Stimulated activated naive CD8-positive, alpha-beta T cell treated with anti-CD3 and anti-CD28 coated beads, Interleukin-15, amount 100 ng/mL, for 72 hours (primary cell): ENCODE results near the gene PLPP4.

ENCODE experiments used
- ATAC-seq: fragments of 150-1000 bp; cut with Tn5 transposase; 2 replicates; pipeline ENCODE4 v1.10.0; 2021; ENCODE audit warnings: mild to moderate bottlenecking, moderate library complexity
- DNase-seq, 2 donors: peaks; one replicate each; pipeline ENCODE4 v3.0.0; 2021 to 2022
- H3K27ac Mint-ChIP-seq, 2 donors: one replicate each; pipeline ENCODE4 v1.8.0; 2022; ENCODE audit warnings: mild to moderate bottlenecking in 2 of 2, mixed read lengths in 2 of 2, moderate library complexity in 2 of 2
- H3K27me3 Mint-ChIP-seq: one replicate; pipeline ENCODE4 v1.8.0; 2022; ENCODE audit warnings: mixed read lengths
- H3K4me1 Mint-ChIP-seq: one replicate; pipeline ENCODE4 v1.8.0; 2022; ENCODE audit warnings: mild to moderate bottlenecking, mixed read lengths
- H3K4me3 Mint-ChIP-seq, 2 donors: one replicate each; pipeline ENCODE4 v1.8.0; 2022; ENCODE audit warnings: mild to moderate bottlenecking in 2 of 2, mixed read lengths in 2 of 2, moderate library complexity in 1 of 2
- H3K9me3 Mint-ChIP-seq, 2 donors: one replicate each; pipeline ENCODE4 v1.8.0; 2022; ENCODE audit warnings: mixed read lengths in 2 of 2

The PLPP4 gene

GRCh38 chr10:120553911-120554310 is 96.9 kb downstream of the PLPP4 start:
- Mint-ChIP-seq H3K27ac (no peak overlapping the region), H3K27me3 (no peaks in the 10 kb centered on the region), H3K4me3 (no peak overlapping the region), H3K9me3 (peaks cover 7 to 10% of the 10 kb centered on the region in 2 donors), H3K4me1 (no peaks in the 10 kb centered on the region)
- ATAC-seq (no peak), DNase-seq (no peak)

DNA sequence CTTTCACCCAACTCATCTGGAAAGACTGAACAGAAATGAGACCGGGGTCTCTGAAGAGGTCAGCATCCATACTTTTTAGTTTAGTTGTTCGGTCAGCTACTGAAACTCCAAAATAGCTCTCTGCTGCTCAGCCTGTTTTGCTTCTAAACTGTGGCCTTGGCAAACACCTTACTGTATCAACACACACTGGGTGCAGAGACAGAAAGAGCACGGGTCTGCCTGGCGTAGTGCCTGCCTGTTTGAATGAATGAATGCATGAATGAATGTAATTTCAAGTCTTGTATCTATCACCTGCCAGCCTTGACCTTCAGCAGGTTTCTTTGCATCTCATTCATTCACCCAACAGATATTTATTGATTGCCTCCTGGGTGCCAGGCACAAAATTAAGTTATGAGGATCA is 98.4 kb downstream of the PLPP4 start:
- no peak for ATAC-seq
- H3K4me1 Mint-ChIP-seq: no peaks in the 10 kb centered on the region
- no peak for DNase-seq
- H3K4me3 Mint-ChIP-seq: no peak overlapping the region
- no peak overlapping the region for H3K27ac Mint-ChIP-seq
- H3K27me3 Mint-ChIP-seq: no peaks in the 10 kb centered on the region
- H3K9me3 Mint-ChIP-seq: peaks cover 7 to 10% of the 10 kb centered on the region in 2 donors

DNA sequence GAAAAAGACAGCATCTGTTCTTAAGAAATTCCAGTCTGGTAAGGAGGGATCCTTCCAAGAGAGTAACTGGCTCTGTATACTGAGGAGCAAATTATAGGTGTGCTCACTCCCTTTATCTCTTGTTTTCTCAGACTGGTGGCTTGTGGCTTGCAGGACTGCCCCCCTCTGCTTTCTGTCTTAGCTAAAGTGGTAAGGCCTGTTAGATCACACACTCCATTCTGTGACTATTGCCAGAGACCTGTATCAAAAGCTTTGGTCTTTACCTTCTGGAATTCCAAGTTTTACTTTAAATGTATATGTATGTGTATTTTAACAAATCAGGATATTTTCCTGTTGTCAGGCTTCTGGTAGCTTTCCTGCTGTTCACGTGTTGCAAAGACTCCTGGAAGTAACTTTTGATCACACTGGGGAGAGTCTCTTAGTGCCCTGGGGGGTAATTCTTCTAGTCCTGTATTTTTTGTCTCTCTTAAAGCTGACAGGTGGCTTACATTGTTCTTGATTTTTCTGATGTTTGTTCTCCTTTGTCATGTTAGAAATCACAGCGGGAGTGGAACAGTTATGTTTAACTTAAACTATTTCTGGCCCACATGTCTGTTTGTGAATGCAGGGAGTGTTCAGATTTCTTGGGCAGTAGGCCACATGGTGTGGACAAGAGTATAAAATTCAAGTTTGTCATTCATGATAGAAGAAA is 99.0 kb downstream of the PLPP4 start:
- no peak for ATAC-seq
- no peaks in the 10 kb centered on the region for H3K4me1 Mint-ChIP-seq
- no peaks in the 10 kb centered on the region for H3K27me3 Mint-ChIP-seq
- no peak for DNase-seq
- H3K4me3 Mint-ChIP-seq: no peak overlapping the region
- peaks cover 7 to 10% of the 10 kb centered on the region in 2 donors for H3K9me3 Mint-ChIP-seq
- no peak overlapping the region for H3K27ac Mint-ChIP-seq

DNA sequence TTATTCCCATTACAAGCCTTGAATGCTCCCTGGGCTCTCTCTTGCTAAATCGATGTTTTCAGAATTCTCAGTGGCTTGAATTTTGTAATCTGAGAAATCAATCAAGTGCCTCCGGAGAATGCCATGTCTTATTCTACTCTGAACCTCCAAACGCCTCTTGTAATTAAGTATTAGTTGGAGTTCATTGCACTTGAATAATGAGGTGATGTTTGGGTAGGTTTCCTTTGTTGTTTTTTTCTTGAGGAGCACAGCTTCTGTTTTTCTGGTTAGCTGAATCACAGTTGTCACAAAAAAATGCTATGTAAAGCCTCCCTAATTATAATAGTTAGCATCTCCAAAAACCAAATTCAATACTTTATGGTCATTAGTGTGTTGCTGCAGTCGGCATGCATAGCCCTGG is 100.3 kb downstream of the PLPP4 start:
- Mint-ChIP-seq H3K27ac (no peak overlapping the region), H3K4me1 (no peaks in the 10 kb centered on the region), H3K4me3 (no peak overlapping the region), H3K27me3 (no peaks in the 10 kb centered on the region), H3K9me3 (peaks cover 7 to 10% of the 10 kb centered on the region in 2 donors)
- no peak for ATAC-seq
- DNase-seq: no peak

DNA sequence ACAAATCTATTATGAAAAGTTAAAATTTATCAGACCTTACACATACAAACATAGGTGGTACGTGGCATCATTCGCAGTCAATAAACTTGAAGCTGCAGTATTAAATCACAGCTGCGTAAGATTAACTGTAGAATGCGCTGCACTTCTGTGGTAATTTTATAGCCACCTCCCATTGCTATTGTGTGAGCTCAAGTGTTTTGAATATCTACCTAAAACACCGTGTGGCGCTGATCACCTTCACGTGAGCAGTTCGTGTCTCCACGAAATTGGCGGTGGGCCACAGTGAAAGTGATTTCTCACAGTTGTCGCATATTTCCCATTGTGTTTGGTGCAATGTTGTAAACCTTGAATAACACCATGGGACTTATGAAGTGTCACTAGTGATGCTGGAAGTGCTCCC is 102.8 kb downstream of the PLPP4 start:
- Mint-ChIP-seq H3K27me3 (no peaks in the 10 kb centered on the region), H3K4me1 (no peaks in the 10 kb centered on the region), H3K9me3 (peaks cover 0 to under 1% of the 10 kb centered on the region in 2 donors), H3K4me3 (no peak overlapping the region), H3K27ac (no peak overlapping the region)
- ATAC-seq: no peak
- DNase-seq: no peak

DNA sequence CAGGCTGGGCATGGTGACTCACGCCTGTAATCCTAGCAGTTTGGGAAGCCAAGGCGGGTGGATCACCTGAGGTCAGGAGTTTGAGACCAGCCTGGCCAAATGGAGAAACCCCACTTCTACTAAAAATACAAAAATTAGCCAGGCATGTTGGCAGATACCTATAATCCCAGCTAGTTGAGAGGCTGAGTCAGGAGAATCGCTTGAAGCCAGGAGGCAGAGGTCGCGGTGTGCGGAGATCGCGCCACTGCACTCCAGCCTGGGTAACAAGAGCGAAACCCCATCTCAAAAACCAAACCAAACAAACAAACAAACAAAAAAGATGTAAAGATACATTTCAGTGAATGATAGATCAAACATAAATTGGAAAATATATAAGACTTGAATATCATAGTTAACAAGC is 105.9 kb downstream of the PLPP4 start:
- H3K4me3 Mint-ChIP-seq: no peak overlapping the region
- ATAC-seq (no peak), DNase-seq (no peak)
- H3K27ac Mint-ChIP-seq: no peak overlapping the region
- no peaks in the 10 kb centered on the region for H3K27me3 Mint-ChIP-seq
- no peaks in the 10 kb centered on the region for H3K9me3 Mint-ChIP-seq
- H3K4me1 Mint-ChIP-seq: no peaks in the 10 kb centered on the region

- no peaks in the 10 kb centered on the region for H3K27me3 Mint-ChIP-seq
- no peaks in the 10 kb centered on the region for H3K9me3 Mint-ChIP-seq
- no peak for DNase-seq
- ATAC-seq: no peak
- H3K27ac Mint-ChIP-seq: peak overlapping the region in 1 of 2 donors; percentile 27
- H3K4me3 Mint-ChIP-seq: no peak overlapping the region
- no peaks in the 10 kb centered on the region for H3K4me1 Mint-ChIP-seq
Measured at GRCh38 chr10:120570418-120570817, 113.4 kb downstream of the PLPP4 start.

GRCh38 chr10:120571266-120571665 is 114.2 kb downstream of the PLPP4 start:
- ATAC-seq: no peak
- no peaks in the 10 kb centered on the region for H3K27me3 Mint-ChIP-seq
- no peak overlapping the region for H3K4me3 Mint-ChIP-seq
- H3K9me3 Mint-ChIP-seq: no peaks in the 10 kb centered on the region
- no peak for DNase-seq
- H3K27ac Mint-ChIP-seq: no peak overlapping the region
- H3K4me1 Mint-ChIP-seq: no peaks in the 10 kb centered on the region

DNA sequence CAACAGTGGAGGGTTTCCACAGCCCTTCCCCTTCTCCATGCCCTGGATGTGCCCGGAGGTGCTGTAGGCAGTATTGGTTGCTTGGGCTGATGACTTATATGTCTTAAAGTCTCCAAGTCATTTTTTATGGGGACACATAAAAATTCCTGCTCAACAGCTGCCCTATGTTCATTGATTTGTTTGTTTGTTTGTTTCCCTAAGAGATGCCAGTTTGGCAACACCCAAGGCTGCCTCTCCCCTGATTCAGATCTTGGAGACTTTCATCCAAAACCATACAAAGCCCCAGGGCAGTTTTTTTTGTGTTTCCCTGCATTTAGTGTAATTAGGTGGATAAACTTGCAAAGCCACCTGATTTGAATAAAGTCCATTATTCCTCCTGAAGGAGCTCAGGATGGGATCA is 115.3 kb downstream of the PLPP4 start:
- ATAC-seq (no peak), DNase-seq (no peak)
- Mint-ChIP-seq H3K27me3 (no peaks in the 10 kb centered on the region), H3K4me3 (no peak overlapping the region), H3K27ac (no peak overlapping the region), H3K9me3 (no peaks in the 10 kb centered on the region), H3K4me1 (no peaks in the 10 kb centered on the region)

- no peaks in the 10 kb centered on the region for H3K9me3 Mint-ChIP-seq
Measured at GRCh38 chr10:120573355-120573754, 116.3 kb downstream of the PLPP4 start.

GRCh38 chr10:120574981-120575380 is 118.0 kb downstream of the PLPP4 start:
- DNase-seq (no peak), ATAC-seq (no peak)
- no peak overlapping the region for H3K27ac Mint-ChIP-seq
- no peak overlapping the region for H3K4me3 Mint-ChIP-seq
- H3K27me3 Mint-ChIP-seq: no peaks in the 10 kb centered on the region
- H3K9me3 Mint-ChIP-seq: no peaks in the 10 kb centered on the region
- H3K4me1 Mint-ChIP-seq: no peaks in the 10 kb centered on the region

More at GRCh38 chr10:120573355-120573754, 116.3 kb downstream of the PLPP4 start:
- H3K27me3 Mint-ChIP-seq: no peaks in the 10 kb centered on the region
- DNase-seq (no peak), ATAC-seq (no peak)
- H3K4me3 Mint-ChIP-seq: no peak overlapping the region
- no peak overlapping the region for H3K27ac Mint-ChIP-seq
- H3K4me1 Mint-ChIP-seq: no peaks in the 10 kb centered on the region

DNA sequence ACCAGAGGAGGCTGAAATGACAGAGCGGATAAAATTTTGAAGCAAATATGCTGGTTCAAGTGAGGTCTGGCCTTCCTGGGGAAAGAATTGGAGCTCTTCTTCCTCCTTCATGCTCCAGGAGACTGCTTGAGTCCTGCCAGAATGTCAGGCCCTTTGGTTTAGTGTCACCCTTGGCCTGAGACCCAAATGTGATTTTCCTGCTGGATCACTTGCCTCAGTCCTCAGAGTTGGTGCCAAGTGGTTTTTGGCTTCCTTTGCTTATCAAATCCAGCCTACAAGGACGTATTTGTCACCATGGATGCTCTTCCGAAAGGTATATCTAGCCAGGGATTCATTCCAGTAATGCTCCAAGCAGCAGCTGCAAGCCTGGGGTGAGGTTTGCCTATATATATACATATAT is 118.4 kb downstream of the PLPP4 start:
- H3K4me3 Mint-ChIP-seq: no peak overlapping the region
- no peaks in the 10 kb centered on the region for H3K9me3 Mint-ChIP-seq
- DNase-seq: no peak
- H3K27ac Mint-ChIP-seq: no peak overlapping the region
- H3K27me3 Mint-ChIP-seq: no peaks in the 10 kb centered on the region
- ATAC-seq: no peak
- no peaks in the 10 kb centered on the region for H3K4me1 Mint-ChIP-seq

DNA sequence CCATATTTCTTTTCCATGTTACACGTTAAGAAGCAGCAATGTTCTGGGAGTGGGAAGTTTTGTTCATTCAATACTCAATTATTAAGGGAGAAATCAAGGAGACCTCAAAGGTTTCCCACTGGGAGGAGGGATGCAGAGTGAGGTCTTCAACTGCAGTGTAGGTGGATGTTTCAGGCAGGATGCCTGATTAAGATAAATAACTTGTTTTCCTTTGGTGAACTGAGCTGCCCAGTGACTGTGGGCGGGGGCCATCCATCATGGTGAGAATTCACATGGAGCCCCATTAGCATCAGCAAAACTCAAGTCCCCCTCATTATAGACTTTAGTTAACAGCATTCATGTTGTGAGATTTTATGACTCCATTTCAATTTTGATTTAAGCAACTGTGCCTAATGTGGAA is 121.1 kb downstream of the PLPP4 start:
- Mint-ChIP-seq H3K4me1 (no peaks in the 10 kb centered on the region), H3K27me3 (no peaks in the 10 kb centered on the region), H3K9me3 (no peaks in the 10 kb centered on the region), H3K4me3 (no peak overlapping the region), H3K27ac (no peak overlapping the region)
- ATAC-seq: no peak
- no peak for DNase-seq

DNA sequence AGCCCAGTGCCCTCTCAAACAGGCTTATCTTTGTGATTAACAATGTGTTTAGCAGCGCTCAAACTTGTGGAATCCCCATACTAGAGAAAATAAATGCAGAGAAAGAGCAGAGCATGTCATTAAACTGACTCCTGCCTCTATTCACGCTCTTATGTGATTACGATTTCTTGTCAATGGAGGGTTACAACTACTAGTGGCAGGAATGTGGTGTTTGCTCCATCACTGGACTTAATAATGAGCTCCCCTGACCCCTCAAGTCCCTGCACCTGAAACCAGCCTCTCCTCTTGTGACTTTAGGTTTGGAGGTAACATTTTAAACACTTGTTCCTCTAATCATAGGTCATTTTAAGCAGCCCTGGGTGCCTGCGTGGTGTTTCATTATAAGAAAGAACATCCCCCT is 121.9 kb downstream of the PLPP4 start:
- Mint-ChIP-seq H3K4me3 (no peak overlapping the region), H3K4me1 (no peaks in the 10 kb centered on the region), H3K27me3 (no peaks in the 10 kb centered on the region), H3K27ac (no peak overlapping the region), H3K9me3 (no peaks in the 10 kb centered on the region)
- ATAC-seq (no peak), DNase-seq (no peak)

- no peak for DNase-seq
- Mint-ChIP-seq H3K4me3 (no peak overlapping the region), H3K27me3 (no peaks in the 10 kb centered on the region), H3K4me1 (no peaks in the 10 kb centered on the region), H3K9me3 (no peaks in the 10 kb centered on the region), H3K27ac (no peak overlapping the region)
- ATAC-seq: no peak
Measured at GRCh38 chr10:120580918-120581895, 124.2 kb downstream of the PLPP4 start.

DNA sequence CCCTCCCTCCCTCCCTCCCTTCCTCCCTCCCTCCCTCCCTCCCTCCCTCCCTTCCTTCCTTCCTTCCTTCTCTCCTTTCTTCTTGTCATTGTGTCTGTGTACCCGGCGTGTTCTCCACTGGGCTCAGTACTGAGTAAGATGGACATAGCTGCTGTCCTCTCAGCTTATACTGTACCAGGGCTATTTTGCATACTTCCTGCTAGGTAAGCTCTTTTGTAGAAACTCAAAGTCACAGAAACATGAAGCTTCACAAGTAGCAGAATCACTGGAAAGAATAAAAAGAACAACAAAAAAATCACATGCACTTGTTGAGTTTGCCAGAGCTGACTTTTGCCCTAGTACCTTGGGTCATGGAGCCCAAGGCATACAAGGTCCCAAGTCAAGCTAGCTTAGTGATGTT is 125.7 kb downstream of the PLPP4 start:
- no peaks in the 10 kb centered on the region for H3K27me3 Mint-ChIP-seq
- DNase-seq: no peak
- no peaks in the 10 kb centered on the region for H3K4me1 Mint-ChIP-seq
- H3K27ac Mint-ChIP-seq: peak overlapping the region in 1 of 2 donors; percentile 37
- H3K9me3 Mint-ChIP-seq: no peaks in the 10 kb centered on the region
- ATAC-seq: no peak
- H3K4me3 Mint-ChIP-seq: no peak overlapping the region
